Upper lobe of left lung (tissue), 4 donors: ENCODE results near the gene LCN9.

ENCODE experiments used
- CTCF ChIP-seq, 6 experiments: fragments of 450-650 bp in 4 of 6; fragments of 200-600 bp in 2 of 6; sonication (generic) in 2 of 6; IDR thresholded peaks; one replicate each; pipeline ENCODE4 v1.5.1; 2016 to 2019; ENCODE audit warnings: antibody characterized with exemption in 6 of 6
- EP300 ChIP-seq, 4 donors: sonication (generic); formaldehyde crosslinking; IDR thresholded peaks; one replicate each; pipeline ENCODE4 v1.5.1; 2017; ENCODE audit warnings: antibody characterized with exemption in 4 of 4, control low read depth in 2 of 4
- POLR2A ChIP-seq, 4 donors: fragments of 450-650 bp; IDR thresholded peaks; one replicate each; pipeline ENCODE4 v1.5.1; 2016 to 2017; ENCODE audit warnings: antibody characterized with exemption in 4 of 4, mild to moderate bottlenecking in 2 of 4

- TF ChIP-seq POLR2A (IDR thresholded peaks at IDR 0.05) = no peak
- TF ChIP-seq CTCF (IDR thresholded peaks at IDR 0.05) = no peak
- no peak for TF ChIP-seq EP300 (IDR thresholded peaks at IDR 0.05)
Observed at GRCh38 chr9:135681161-135681560, 18.1 kb downstream of the LCN9 start.
